ENCODE results near the gene UBTD1.

Gene UBTD1

GRCh38 chr10:97468162-97468561, 30.6 kb upstream of the UBTD1 start:
- TF ChIP-seq GATA2 (IDR thresholded peaks at IDR 0.05; ENCODE audit: low read depth, low read length), result no peak
- TF ChIP-seq GATA3 (IDR thresholded peaks at IDR 0.05; ENCODE audit: low read depth, low read length), result no peak

GRCh38 chr10:97474918-97475317, 23.8 kb upstream of the UBTD1 start:
- TF ChIP-seq GATA3 (IDR thresholded peaks at IDR 0.05; ENCODE audit: low read depth, low read length), result no peak
- no peak for TF ChIP-seq GATA2 (IDR thresholded peaks at IDR 0.05; ENCODE audit: low read depth, low read length)

GRCh38 chr10:97475936-97476594, 22.7 kb upstream of the UBTD1 start:
- TF ChIP-seq GATA3 (IDR thresholded peaks at IDR 0.05; ENCODE audit: low read depth, low read length) (no peak), GATA2 (IDR thresholded peaks at IDR 0.05; ENCODE audit: low read depth, low read length) (no peak)

- TF ChIP-seq GATA3 (IDR thresholded peaks at IDR 0.05; ENCODE audit: low read depth, low read length) (no peak), GATA2 (IDR thresholded peaks at IDR 0.05; ENCODE audit: low read depth, low read length) (no peak)
Measured at GRCh38 chr10:97479939-97480338, 18.8 kb upstream of the UBTD1 start.

- TF ChIP-seq GATA3 (IDR thresholded peaks at IDR 0.05; ENCODE audit: low read depth, low read length), result no peak
- TF ChIP-seq GATA2 (IDR thresholded peaks at IDR 0.05; ENCODE audit: low read depth, low read length), result no peak
Measured at GRCh38 chr10:97481071-97481470, 17.7 kb upstream of the UBTD1 start.

- TF ChIP-seq GATA2 (IDR thresholded peaks at IDR 0.05; ENCODE audit: low read depth, low read length), result no peak
- TF ChIP-seq GATA3 (IDR thresholded peaks at IDR 0.05; ENCODE audit: low read depth, low read length), result no peak
Measured at GRCh38 chr10:97482381-97482780, 16.3 kb upstream of the UBTD1 start.

GRCh38 chr10:97483506-97483905, 15.2 kb upstream of the UBTD1 start:
- TF ChIP-seq GATA3 (IDR thresholded peaks at IDR 0.05; ENCODE audit: low read depth, low read length), result no peak

GRCh38 chr10:97483921-97484320, 14.8 kb upstream of the UBTD1 start:
- TF ChIP-seq GATA3 (IDR thresholded peaks at IDR 0.05; ENCODE audit: low read depth, low read length) (no peak), GATA2 (IDR thresholded peaks at IDR 0.05; ENCODE audit: low read depth, low read length) (no peak)

- TF ChIP-seq GATA2 (IDR thresholded peaks at IDR 0.05; ENCODE audit: low read depth, low read length), result no peak
- no peak for TF ChIP-seq GATA3 (IDR thresholded peaks at IDR 0.05; ENCODE audit: low read depth, low read length)
Measured at GRCh38 chr10:97485647-97486281, 13.0 kb upstream of the UBTD1 start.

- TF ChIP-seq GATA3 (IDR thresholded peaks at IDR 0.05; ENCODE audit: low read depth, low read length), result no peak
- TF ChIP-seq GATA2 (IDR thresholded peaks at IDR 0.05; ENCODE audit: low read depth, low read length), result no peak
Measured at GRCh38 chr10:97490592-97490991, 8.1 kb upstream of the UBTD1 start.

- TF ChIP-seq GATA2 (IDR thresholded peaks at IDR 0.05; ENCODE audit: low read depth, low read length) (no peak), GATA3 (IDR thresholded peaks at IDR 0.05; ENCODE audit: low read depth, low read length) (no peak)
Measured at GRCh38 chr10:97494151-97494550, 4.6 kb upstream of the UBTD1 start.

GRCh38 chr10:97494863-97495506, 3.7 kb upstream of the UBTD1 start:
- TF ChIP-seq GATA2 (IDR thresholded peaks at IDR 0.05; ENCODE audit: low read depth, low read length), result no peak

- TF ChIP-seq GATA2 (IDR thresholded peaks at IDR 0.05; ENCODE audit: low read depth, low read length) (no peak), GATA3 (IDR thresholded peaks at IDR 0.05; ENCODE audit: low read depth, low read length) (no peak)
Measured at GRCh38 chr10:97497572-97498075, 1.1 kb upstream of the UBTD1 start.

GRCh38 chr10:97498076-97498840, 466 bp upstream of the UBTD1 start, which contains the start of gene MMS19:
MMS19 (minus strand) TSS chr10:97498422; CDS start chr10:97498384, 38 bp downstream.
- no peak for TF ChIP-seq GATA2 (IDR thresholded peaks at IDR 0.05; ENCODE audit: low read depth, low read length)
- no peak for TF ChIP-seq GATA3 (IDR thresholded peaks at IDR 0.05; ENCODE audit: low read depth, low read length)

Measured in SH-SY5Y (cell line).